NCI-H2227 (cell line): ENCODE results near the gene HIGD1A.

Experiments used
- DNase-seq: peaks from one replicate; lab custom pipeline; 2025; ENCODE audit not compliant: unreplicated experiment; lab: John Stamatoyannopoulos, UW

HIGD1A gene

DNA sequence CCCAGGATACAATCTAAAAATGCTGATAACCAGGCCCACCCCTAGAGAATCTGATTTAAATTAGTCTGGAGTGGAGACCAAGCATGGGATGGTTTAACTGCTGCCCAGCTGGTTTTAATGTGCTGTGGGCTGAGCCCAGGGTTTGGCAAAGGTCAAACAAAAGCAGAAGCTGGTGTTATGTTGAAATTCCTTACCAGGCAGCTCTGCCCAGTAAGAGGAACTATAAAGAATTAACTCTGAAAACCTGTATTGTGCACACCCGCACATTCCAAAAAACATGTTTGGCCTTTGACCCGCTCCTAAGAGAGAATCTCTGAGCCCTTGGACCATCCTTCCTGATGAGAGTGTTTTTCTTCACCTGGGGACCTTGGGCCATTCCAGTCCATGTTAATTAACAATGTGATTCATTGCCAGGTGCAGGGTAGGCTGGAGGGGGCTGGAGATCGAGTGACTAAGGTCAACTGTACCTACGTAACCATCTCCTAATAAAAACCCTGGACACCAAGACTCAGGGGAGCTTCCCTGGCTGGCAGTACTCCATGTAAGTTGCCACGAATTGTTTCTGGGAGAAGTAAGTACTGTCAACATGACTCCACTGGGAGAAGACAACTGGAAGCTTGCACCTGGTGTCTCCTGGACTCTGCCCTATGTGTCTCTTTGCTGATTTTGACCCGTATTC is 42.1 kb downstream of the HIGD1A start:
- no peak for DNase-seq

DNA sequence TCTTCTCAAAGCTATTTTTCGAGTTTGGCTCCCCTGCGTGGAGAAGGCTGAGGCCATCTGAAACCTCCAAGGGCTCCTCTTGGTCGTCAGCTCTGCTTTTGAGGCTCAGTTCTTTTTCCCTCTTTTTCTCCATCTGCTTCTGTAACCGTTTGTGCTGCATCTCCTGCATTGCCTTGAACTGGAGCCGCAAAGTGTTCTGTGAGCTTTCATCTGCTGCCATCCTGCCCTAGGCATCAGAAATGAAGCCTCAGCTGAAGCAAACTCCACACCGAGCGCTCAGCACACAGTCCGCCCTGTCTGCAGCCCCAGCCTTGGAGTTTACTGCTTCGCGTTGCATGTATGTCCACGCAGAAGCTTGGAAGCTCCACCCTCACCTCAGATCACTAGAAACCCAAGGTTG is 46.2 kb downstream of the HIGD1A start:
- DNase-seq, result no peak

DNA sequence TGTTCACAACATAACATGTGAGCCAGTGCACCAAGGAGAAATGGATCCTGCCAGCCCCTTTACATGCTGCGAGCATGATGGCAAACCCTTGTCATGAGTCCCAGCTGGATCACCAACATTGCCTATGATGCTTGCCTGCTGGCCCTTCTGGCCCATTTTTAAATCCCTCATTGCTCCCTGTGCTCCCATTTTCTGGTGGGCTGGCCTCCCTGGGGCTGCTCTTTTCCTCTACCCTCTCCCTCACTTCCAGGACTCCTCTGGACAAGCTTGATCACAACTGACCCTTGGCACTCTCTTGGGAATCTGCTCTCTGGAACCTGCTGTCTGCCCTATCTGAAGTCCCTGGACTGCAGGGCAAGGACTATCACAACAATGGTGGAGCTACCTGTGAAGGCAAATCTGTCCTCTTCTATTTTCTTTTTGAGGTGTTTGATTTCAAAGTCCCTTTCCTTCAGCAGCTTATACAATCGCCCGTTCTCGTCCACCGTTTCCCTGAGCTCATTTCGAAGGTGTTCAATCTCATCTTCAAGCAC is 47.5 kb downstream of the HIGD1A start:
- no peak for DNase-seq

DNA sequence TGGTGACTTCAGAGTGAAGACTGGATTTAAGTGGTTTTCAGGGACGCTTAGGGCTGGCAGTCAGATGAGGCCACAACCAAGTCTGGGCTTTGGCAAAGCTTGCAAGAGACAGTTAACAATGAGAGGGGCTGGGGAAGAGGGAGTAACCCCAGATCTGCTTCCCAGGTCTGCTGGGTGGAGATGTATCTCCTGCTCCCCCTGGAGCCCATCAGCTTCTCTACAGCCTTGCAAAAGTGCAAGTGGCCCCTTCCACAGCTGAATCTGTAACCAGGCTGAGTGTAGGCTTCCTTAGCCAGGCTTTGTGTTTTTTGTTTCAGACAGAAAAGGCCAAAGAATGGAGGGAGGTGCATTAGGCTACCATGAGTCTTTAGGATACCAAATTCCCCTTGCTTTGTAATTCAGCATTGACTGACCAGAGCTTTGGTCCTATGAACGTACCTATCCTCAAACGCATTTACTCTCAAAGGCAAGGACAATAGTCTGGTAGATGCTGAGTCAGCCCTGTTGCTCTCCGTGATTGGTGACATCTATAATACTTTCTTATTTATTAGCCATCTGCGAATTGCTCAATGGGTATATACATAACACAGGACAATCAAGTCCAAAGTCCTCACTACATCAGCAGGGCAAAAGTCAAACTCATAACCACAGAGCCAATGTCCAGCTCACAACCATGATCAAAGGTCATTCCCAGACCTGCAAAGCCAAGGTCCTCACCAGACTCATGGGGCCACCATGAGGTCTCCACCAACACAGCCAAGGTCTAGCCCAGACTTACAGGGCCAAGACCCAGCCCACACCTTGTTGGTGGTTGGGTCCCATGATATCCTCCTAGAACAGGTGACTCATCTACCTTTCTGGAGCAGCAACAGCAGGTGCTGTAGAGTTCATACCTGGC is 48.4 kb downstream of the HIGD1A start:
- DNase-seq, result peak; percentile 27

DNA sequence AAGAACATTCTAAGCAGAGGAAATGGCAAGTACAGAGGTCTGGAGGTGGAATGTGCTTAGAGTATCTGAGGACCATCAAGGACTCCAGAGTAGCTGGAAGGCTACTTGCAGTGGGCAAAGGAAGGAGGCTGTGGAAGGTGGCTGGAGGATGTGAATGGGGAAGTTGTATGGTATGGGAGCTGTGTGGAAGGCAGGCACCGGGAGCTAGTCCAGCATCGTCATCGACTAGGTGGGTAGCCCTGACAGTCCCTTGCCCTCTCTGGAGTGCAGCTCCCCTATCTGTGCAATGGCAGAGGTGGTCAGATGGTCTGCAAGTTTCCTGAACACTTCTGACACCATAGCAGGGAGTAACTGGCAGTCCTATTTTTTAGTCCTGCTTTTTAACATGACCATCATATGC is 50.5 kb downstream of the HIGD1A start:
- DNase-seq, result no peak

DNA sequence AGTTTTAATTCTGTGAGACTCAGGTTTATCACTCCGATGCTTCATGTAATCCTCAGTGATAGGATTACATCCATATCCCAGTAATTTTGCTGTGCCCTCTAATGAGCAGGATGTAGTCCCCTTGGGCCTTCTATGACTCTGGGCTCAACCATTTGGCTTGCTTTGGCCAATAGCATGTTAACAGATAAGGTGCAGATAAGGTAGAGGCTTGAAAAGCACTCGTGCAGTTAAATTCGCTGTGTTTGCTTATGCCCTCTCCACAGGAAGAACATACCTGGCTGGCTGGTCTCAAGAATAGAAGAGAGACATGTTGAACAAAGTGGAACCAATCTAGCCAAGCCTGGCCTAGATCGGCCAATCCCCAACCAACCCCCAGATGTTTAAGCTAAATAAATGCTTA is 51.3 kb downstream of the HIGD1A start:
- DNase-seq, result no peak

DNA sequence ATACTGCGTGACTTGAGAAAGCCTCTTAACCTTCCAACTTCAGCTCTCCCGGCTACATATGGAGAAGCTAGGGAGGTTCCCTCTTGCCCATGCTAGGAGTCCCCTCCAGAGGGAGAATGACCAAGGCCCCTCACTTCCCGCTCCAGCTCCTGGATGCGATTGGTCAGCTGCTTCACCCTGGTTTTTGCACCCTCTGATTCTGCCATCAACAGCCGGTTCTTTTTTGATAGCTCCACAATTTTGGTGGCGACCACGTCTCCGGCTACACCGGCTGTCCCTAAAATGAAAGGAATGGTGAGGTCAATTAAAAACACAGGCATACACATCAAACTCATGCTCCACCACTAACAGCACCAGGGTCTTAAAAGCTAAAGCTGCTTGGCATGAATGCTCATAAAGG is 51.8 kb downstream of the HIGD1A start:
- no peak for DNase-seq

DNA sequence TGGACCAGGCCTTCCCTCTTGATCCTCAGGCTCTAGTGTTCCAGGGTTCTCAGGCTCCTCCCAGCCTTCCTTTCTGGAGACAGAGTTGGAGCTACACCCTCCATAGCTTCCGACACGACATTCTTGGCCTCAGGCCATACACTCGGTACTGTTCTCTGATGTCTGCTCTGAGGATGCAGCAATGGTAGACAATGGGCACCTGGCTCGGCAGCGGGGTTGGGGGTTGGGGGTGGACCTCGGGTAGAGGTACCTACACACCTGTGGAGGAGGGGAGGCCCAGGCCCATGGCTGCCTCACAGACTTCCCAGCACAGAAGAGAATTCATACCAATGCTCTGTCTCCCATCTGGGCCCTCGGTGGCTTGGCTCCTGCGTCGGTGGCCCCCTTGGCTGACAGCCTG is 52.7 kb downstream of the HIGD1A start:
- no peak for DNase-seq

DNA sequence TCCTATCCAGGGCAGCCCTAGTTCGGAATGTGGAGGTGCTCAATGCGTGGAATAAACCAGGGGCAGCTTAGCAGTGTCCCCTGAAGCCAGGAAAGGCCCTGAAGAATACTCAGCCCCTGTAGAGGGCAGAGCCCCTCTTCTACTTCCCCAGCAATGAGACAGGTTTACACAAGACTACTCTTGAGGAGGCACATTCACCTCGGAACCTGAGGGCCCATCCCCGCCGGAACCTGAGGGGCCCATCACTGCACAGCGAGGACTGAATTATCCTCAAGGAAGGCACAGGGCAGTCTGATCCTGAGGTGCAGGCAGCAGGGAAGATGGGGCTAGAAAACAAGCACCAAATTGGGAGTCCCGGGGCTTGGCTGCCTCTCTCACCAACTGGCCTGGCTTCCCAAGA is 53.5 kb downstream of the HIGD1A start:
- no peak for DNase-seq

DNA sequence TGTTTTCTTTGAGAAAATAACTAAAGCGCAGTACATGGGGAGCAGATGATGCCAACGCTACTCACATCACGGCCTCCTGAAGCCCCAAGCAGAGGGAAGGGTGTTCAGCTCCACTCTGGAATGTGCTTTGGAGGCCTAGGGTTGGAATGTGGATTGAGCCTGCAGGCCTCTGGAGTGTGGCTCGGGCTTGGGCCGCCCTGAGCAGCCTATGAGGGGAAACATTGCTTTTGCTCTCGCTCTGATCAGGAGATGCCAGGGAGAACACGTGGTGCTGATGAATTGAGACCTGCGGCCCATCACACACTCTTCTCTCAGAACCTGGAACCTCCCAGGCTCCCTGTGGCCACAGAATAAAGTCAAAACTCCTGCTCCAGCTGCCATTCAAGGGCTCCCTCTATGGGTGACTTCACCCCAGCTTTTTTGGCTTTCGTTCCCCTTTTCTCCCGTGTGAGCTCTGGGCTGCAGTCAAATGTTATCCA is 54.5 kb downstream of the HIGD1A start:
- no peak for DNase-seq

DNA sequence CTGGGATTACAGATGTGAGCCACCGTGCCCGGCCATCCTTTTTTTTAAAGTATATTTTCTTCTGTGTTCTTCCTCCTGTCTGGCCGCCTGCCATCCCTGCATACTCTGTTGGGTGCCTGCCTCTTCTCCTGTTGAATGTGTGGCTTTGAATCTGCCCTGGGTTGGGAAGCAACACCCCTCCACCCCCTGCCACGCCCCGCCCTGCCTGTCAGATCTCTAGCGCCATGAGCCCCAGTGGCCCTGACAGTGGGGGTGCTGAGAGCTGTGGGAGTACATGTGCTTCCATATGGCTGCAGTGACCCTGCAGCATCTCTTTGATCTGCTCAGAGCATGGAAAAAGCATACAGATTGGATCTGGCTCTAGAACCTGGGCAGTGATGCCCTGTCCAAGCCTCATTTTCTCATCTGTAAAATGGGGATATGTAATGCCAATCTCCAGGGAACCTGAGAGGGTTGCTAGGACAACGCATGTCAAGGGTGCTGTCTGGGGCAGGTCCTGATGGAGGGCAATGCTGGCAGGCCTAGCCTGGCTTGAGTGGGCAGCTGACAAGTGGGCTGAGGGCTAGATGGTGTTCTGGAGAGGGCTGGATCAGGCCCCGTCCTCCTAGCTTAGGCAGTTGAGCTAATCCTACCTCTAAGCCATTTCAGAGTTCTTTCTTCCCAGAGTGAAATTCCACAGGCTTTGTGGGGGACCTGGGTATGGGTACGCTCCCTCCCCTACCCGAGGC is 55.1 kb downstream of the HIGD1A start:
- no peak for DNase-seq

DNA sequence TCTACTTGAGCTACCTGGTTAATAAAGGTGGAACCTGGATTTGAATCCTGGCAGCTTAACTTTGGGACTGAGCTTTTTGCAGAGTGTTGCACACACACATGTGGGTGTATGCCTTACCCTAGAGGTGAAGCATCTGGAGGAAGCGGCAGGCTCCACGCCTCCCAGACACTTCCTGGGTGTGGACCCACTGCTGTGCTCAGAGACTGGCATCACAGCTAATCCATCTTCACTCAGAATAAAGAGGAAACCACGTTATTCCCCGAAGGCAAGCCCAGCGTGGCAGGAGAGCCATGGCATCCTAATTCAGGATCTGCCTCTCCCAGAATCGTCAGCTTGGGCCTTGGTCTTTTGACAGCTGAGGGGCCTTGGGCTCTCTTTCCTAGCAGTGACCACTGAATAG is 56.7 kb downstream of the HIGD1A start:
- DNase-seq, result no peak

DNA sequence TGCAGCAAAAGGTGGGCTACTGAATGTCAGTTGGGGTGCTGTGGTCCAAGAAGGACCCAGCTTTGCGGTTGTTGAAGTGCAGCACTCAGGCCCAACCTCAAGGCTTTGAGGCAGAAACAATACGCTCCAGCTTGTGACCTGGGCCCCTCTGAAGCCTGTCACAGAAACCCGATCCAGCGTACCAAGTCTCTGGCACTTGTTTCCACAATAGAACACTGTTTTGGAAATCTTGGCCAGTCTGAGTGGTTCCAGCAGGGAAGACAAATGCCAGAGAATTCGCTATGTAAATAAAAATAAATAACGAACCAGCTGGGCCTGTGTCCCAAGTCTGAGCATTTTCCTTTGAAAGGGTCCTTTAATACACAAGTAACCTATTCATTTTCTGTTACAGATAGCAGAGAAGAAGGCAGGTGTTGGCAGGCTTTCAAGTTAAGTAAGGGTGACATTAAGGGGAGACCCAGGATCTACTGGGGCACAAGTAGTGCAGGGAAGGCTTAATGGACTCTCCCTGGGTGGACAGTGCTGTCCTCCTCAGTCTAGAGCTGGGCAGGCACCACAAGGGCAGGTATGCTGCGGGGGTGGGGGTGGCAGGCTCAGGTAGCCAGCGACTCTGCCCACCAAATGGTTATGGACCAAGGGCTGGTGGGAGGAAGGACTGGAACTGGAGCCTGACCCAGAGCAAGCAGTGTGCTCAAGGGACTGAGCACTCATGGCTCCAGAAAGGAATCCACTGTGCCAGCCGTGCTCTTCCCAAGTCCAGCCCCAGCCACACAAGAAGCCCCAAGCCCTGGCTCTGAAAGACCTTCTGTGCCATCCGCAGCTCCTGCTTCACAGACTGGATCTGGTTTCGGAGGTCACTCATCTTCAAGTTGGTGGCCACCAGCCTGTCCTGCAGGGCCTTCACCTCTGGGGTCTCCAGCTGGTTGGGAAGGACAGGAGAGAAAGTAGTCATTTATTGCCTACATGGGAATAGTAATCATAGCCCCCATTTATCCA is 57.5 kb downstream of the HIGD1A start:
- DNase-seq, result no peak

DNA sequence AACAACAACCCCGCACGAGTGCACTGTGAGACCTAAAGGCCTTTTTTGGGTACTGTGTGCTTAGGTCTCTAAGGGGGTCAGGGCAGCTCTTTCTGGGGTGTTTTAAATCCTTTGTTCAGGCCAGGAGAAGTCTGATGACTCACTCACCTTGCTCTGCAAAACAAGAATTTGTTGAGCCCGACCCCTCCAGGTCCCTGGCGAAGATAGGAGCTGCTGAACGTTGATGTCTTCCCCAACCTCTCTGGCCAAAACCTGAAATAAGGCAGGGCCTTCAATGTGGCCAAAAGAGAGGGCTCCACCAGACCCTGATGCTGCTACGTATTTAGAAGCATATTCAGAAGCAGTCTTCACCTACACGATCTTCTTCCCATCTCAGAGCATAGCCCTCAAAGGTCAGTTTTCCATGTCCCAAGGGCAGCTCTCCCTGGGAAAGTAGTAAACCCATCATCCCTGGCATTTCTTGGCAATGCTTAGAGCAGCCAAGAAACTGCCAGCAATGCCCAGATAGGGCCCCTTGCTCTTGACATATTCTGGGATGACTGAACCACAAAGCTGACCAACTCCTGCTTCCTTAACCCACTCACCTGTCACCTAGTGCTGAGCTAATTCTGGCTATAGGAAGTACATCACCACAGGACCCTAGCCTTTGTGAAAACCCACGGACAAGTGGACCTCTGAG is 58.4 kb downstream of the HIGD1A start:
- no peak for DNase-seq

DNA sequence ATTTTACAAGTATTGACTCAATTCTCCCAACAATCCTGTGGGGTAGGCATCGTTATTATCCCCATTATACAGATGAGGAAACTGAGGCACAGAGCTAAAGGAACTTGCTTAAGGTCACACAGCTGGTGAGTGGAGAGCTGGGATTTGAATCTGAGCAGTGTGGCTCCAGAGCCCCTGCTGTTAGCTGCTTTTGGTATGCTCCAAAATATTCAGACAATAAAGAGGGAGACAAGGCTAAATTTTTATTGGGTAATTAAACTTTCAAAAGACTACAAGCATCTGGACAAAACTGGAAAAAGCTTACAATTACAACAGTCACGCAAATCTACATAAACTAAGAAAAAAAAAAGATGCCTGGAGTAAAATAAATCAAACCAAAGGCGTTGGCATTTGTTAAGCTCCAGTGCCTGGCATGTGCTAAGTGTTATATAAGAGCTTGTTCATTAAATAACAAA is 59.0 kb downstream of the HIGD1A start:
- no peak for DNase-seq

DNA sequence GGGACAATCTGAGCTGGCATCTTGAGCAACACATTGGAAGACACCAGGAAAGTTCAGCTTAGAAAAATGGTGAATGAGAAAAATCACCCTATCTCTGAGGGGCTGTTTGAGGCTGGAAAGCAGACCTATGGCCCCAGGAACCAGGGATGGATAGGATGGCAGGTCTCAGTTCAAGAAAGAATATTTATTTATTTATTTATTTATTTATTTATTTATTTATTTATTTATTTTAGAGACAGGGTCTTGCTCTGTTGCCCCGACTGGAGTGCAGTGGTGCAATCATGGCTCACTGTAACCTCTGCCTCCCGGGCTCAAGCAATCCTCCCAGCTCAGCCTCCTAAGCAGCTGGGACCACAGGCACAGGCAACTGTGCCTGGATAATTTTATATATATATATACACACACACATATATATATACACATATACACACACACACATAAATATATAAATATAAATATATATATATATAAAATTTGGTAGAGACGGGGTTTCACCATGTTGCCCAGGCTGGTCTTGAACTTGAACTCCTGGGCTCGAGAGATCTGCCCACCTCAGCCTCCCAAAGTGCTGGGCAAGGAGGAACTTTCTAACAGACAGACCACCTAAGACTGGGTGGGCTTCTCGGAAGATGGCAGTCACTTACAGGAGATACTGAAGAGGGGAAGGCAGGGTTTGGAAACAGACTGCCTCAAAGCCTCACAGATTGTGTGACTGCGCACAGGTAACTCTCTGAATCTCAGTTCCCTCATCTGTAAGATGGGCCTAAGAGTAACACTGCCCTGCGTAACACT is 60.9 kb downstream of the HIGD1A start:
- no peak for DNase-seq

DNA sequence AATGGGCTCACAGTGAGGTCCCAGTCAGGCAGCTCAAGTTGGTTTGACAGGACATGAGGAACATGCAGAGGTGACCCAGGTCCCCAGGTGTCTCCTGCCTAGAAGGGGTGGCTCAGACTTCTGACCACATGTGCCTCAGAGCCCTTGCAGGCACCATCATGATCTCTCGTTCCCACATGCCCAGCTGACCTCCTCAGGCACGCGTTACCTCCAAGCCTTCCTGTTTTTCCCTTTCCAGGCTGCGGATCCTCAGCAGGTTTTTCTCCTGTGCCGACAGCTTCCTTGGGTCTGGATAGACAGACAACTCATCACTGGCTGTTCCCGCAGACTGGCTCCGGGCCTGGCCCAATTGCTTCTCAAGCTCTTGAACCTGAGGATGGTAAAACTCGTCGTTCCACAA is 61.6 kb downstream of the HIGD1A start:
- DNase-seq, result no peak

DNA sequence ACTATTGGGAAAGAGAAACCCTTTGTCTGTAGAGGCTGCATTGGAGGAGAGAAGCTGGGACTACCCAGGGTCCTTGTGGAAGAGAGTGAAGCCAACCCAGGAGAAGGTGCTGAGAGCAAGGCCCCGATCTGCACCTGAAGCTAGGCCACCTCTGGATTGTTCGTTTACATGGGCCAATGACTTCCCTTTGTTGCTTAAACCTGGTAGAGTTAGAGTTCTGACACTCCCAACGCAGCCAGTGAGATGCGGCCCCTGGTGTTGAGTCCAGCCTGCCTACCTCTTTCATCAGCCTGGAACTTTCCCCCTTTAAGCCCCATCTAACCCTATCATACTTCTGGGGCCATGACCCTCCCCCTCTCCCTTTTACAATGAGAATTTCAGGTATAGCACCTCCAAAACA is 62.0 kb downstream of the HIGD1A start:
- DNase-seq, result no peak

DNA sequence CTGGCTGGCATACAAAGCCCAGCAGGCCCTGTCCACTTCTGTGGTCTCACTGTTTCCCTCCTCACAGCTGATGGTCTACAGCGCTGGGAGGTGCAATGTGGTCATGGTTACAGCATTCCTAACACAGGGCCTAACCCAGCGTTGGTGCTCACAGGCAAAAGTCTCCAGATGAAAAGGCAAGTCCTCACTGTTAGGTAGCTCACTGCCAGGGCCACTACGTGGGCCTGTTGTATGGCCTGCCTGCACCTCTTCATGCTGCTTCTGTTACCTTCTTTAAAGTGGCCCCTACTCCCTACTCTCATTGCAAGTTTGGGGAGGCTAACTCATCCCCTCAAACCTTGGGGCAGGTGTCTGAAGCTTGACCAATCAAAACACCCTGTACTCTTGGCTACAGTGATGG is 62.5 kb downstream of the HIGD1A start:
- DNase-seq, result no peak
